K562 (cell line): Measurements from ENCODE around the gene CFL2.

Source experiments
- SREBF2 ChIP-seq: sonication (generic); formaldehyde crosslinking; IDR thresholded peaks from 2 replicates; pipeline ENCODE4 v1.4.0; 2020; ENCODE audit warnings: mild to moderate bottlenecking, missing genetic modification reagents
- TAF1 ChIP-seq: IDR thresholded peaks from 2 replicates; pipeline ENCODE4 v1.6.1; 2011; ENCODE audit warnings: mild to moderate bottlenecking, low read length, moderate library complexity; ENCODE audit not compliant: insufficient read depth, control insufficient read depth, severe bottlenecking; ENCODE audit errors: extremely low read depth
- ZNF143 ChIP-seq: sonication (generic); formaldehyde crosslinking; IDR thresholded peaks from 2 replicates; pipeline ENCODE4 v1.9.0; 2022; ENCODE audit warnings: mild to moderate bottlenecking, missing genetic modification reagents
- ZNF444 ChIP-seq: fragments of 250-450 bp; sonication (Bioruptor Pico); IDR thresholded peaks from 2 replicates; pipeline ENCODE4 v1.4.0; 2020; ENCODE audit warnings: mild to moderate bottlenecking, moderate library complexity
- TF ChIP-seq, protein P1 (sequence below): sonication (generic); formaldehyde crosslinking; IDR thresholded peaks from 2 replicates; pipeline ENCODE4 v1.5.0; 2020; ENCODE audit warnings: missing genetic modification reagents

DNA sequence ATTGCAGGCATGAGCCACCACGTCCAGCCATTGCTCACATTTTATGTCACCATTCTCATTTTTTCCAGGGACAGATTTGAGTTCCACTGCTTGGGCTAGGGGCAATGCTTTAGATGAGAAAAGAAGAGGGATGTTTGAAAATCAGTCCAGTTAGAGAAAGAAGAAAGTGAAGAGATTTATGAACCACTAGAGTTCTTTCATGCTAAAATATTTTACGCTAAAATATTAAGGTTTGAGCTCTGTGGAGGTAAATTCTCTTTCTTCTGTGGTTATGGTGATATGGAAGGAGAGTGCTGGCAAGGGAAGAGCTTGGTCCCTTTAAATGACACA is 21.5 kb downstream of the CFL2 start:
- TF ChIP-seq, protein P1, sequence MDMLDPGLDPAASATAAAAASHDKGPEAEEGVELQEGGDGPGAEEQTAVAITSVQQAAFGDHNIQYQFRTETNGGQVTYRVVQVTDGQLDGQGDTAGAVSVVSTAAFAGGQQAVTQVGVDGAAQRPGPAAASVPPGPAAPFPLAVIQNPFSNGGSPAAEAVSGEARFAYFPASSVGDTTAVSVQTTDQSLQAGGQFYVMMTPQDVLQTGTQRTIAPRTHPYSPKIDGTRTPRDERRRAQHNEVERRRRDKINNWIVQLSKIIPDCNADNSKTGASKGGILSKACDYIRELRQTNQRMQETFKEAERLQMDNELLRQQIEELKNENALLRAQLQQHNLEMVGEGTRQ (CRISPR knock-in tag): no peak
- TF ChIP-seq TAF1 (no peak), ZNF444 (CRISPR knock-in tag) (no peak), ZNF143 (CRISPR knock-in tag) (no peak), SREBF2 (CRISPR knock-in tag) (no peak)
